CD8-positive, alpha-beta memory T cell (primary cell): ENCODE results near the gene BRAP. TPM values are rescaled to one million over a fixed set of nuclear protein-coding genes. Genes with fewer than 3 reads are reported as not detected.
"Not testable (repeated sequence)": the region's sequence is repeated elsewhere in the genome, so short reads cannot be mapped to it uniquely, and the experiment has no call there.

Source experiments
- CTCF ChIA-PET: fragments of 350-600 bp; sonication (Branson Sonifier 250); formaldehyde crosslinking; loops from one replicate; lab custom pipeline; 2021; ENCODE audit warnings: antibody characterized with exemption; lab: Charles Lee
- POLR2A ChIA-PET: fragments of 350-600 bp; sonication (Branson Sonifier 250); formaldehyde crosslinking; loops from one replicate; lab custom pipeline; 2021; ENCODE audit warnings: antibody characterized with exemption; lab: Charles Lee
- DNase-seq, 5 donors: peaks; one replicate each; pipeline versions ENCODE4 v3.0.0 to v3.0.0-alpha.2; 2020 to 2022; ENCODE audit warnings: mixed read lengths in 1 of 5
- H3K27ac ChIP-seq: one replicate; pipeline ENCODE4 v1.7.0; 2013; ENCODE audit warnings: low read depth, mild to moderate bottlenecking, low read length, moderate library complexity
- H3K27me3 ChIP-seq: 2 replicates; pipeline ENCODE4 v1.7.0; 2013; ENCODE audit warnings: low read length, mild to moderate bottlenecking; ENCODE audit not compliant: insufficient read depth, poor library complexity, severe bottlenecking
- H3K36me3 ChIP-seq: 2 replicates; pipeline ENCODE4 v1.7.0; 2013; ENCODE audit warnings: mild to moderate bottlenecking, low read length, moderate library complexity; ENCODE audit not compliant: insufficient read depth
- H3K4me1 ChIP-seq: 2 replicates; pipeline ENCODE4 v1.7.0; 2013; ENCODE audit warnings: mild to moderate bottlenecking, low read length, moderate library complexity; ENCODE audit not compliant: insufficient read depth
- H3K4me3 ChIP-seq: 2 replicates; pipeline ENCODE4 v1.7.0; 2013; ENCODE audit warnings: mild to moderate bottlenecking, low read length
- H3K9me3 ChIP-seq: 2 replicates; pipeline ENCODE4 v1.7.0; 2013; ENCODE audit warnings: mild to moderate bottlenecking, low read length
- H3K27ac Mint-ChIP-seq, 8 donors: one replicate each; pipeline ENCODE4 v1.8.0; 2020 to 2021; ENCODE audit warnings: mixed read lengths in 8 of 8, mild to moderate bottlenecking in 6 of 8, inconsistent platforms in 3 of 8, moderate library complexity in 3 of 8
- H3K27me3 Mint-ChIP-seq, 2 donors: one replicate each; pipeline ENCODE4 v1.8.0; 2020 to 2021; ENCODE audit warnings: mixed read lengths in 2 of 2, mild to moderate bottlenecking in 1 of 2, moderate library complexity in 1 of 2
- H3K36me3 Mint-ChIP-seq, 3 donors: one replicate each; pipeline ENCODE4 v1.8.0; 2020 to 2021; ENCODE audit warnings: mixed read lengths in 3 of 3, inconsistent platforms in 1 of 3, mild to moderate bottlenecking in 1 of 3
- H3K4me1 Mint-ChIP-seq, 3 donors: one replicate each; pipeline ENCODE4 v1.8.0; 2020 to 2021; ENCODE audit warnings: mixed read lengths in 3 of 3, inconsistent platforms in 1 of 3, mild to moderate bottlenecking in 1 of 3
- H3K4me3 Mint-ChIP-seq, 7 donors: one replicate each; pipeline ENCODE4 v1.8.0; 2020 to 2021; ENCODE audit warnings: mixed read lengths in 7 of 7, mild to moderate bottlenecking in 6 of 7, moderate library complexity in 4 of 7, inconsistent platforms in 2 of 7
- H3K9me3 Mint-ChIP-seq, 5 donors: one replicate each; pipeline ENCODE4 v1.8.0; 2020 to 2022; ENCODE audit warnings: mixed read lengths in 5 of 5, mild to moderate bottlenecking in 3 of 5, moderate library complexity in 2 of 5, inconsistent platforms in 1 of 5
- polyA plus RNA-seq: library from polyadenylated mRNA; unstranded; fragments of 300-500 nt; fragmentation: Illumina TruSeq; gene quantifications from one replicate; pipeline ENCODE4 v1.2.3, GENCODE V29; 2021
- total RNA-seq, 2 experiments: library from RNA; stranded (reverse); gene quantifications; one replicate each; pipeline ENCODE4 v1.2.3, GENCODE V29; 2021

The BRAP gene
- total and polyA plus RNA-seq, 3 experiments from 2014 or later = 23.2 to 27.5 (median 25.9) TPM

- Histone ChIP-seq H3K4me1 (no peaks in the 10 kb centered on the region), H3K9me3 (no peaks in the 10 kb centered on the region), H3K4me3 (no peak overlapping the region), H3K27ac (no peak overlapping the region), H3K36me3 (peaks cover 21% of the 10 kb centered on the region), H3K27me3 (no peaks in the 10 kb centered on the region)
- H3K27me3 Mint-ChIP-seq = no peaks in the 10 kb centered on the region
- no peak overlapping the region for H3K4me3 Mint-ChIP-seq
- ChIA-PET CTCF (interaction anchor here (1.0 to 1.7 kb wide), 3 partner anchors 13 to 276 kb away, joined by 3 to 5 read pairs (median 4); partner anchors contain the start of genes ACAD10 and BRAP), POLR2A (interaction anchor here (0.5 to 1.0 kb wide), 2 partner anchors 13 to 436 kb away, joined by 3 to 4 read pairs; partner anchors contain the start of genes ACAD10 and BRAP)
- H3K36me3 Mint-ChIP-seq = peaks cover 3 to 86% (median 11%) of the 10 kb centered on the region in 3 donors
- no peak overlapping the region for H3K27ac Mint-ChIP-seq
- peaks cover 0 to 6% (median 4%) of the 10 kb centered on the region in 3 donors for H3K4me1 Mint-ChIP-seq
- no peak for DNase-seq
- no peaks in the 10 kb centered on the region for H3K9me3 Mint-ChIP-seq
Measured at GRCh38 chr12:111672822-111673381, 12.9 kb downstream of the BRAP start.

GRCh38 chr12:111664961-111665865 lies 20.5 kb downstream of the BRAP start:
- ChIA-PET POLR2A (no interaction called here), CTCF (no interaction called here)
- H3K9me3 Mint-ChIP-seq = no peaks in the 10 kb centered on the region
- peaks cover 24% of the 10 kb centered on the region for H3K36me3 ChIP-seq
- no peak overlapping the region for H3K27ac ChIP-seq
- peaks cover 0 to 85% (median 18%) of the 10 kb centered on the region in 3 donors for H3K36me3 Mint-ChIP-seq
- H3K27me3 ChIP-seq = no peaks in the 10 kb centered on the region
- H3K27ac Mint-ChIP-seq = peak overlapping the region in 2 of 8 donors; percentile 24 to 66
- no peaks in the 10 kb centered on the region for H3K9me3 ChIP-seq
- peaks cover 0 to 6% (median 3%) of the 10 kb centered on the region in 3 donors for H3K4me1 Mint-ChIP-seq
- H3K4me3 Mint-ChIP-seq = no peak overlapping the region
- no peak overlapping the region for H3K4me3 ChIP-seq
- no peaks in the 10 kb centered on the region for H3K4me1 ChIP-seq
- H3K27me3 Mint-ChIP-seq = no peaks in the 10 kb centered on the region
- DNase-seq = no peak

GRCh38 chr12:111664499-111664898 lies 21.3 kb downstream of the BRAP start:
- Histone ChIP-seq H3K27ac (no peak overlapping the region), H3K27me3 (no peaks in the 10 kb centered on the region), H3K9me3 (no peaks in the 10 kb centered on the region), H3K4me3 (no peak overlapping the region), H3K36me3 (peaks cover 24% of the 10 kb centered on the region), H3K4me1 (no peaks in the 10 kb centered on the region)
- CTCF ChIA-PET = no interaction called here
- DNase-seq = no peak
- Mint-ChIP-seq H3K27ac (peak overlapping the region in 1 of 8 donors; percentile 66), H3K4me3 (no peak overlapping the region), H3K27me3 (no peaks in the 10 kb centered on the region), H3K4me1 (peaks cover 0 to 6% (median 3%) of the 10 kb centered on the region in 3 donors), H3K36me3 (peaks cover 0 to 85% (median 15%) of the 10 kb centered on the region in 3 donors), H3K9me3 (no peaks in the 10 kb centered on the region)
- POLR2A ChIA-PET = no interaction called here

- no peaks in the 10 kb centered on the region for H3K27me3 ChIP-seq
- no peak overlapping the region for H3K4me3 ChIP-seq
- H3K9me3 Mint-ChIP-seq = no peaks in the 10 kb centered on the region
- H3K36me3 Mint-ChIP-seq = peaks cover 11 to 72% (median 15%) of the 10 kb centered on the region in 3 donors
- H3K27me3 Mint-ChIP-seq = no peaks in the 10 kb centered on the region
- peaks cover 35% of the 10 kb centered on the region for H3K36me3 ChIP-seq
- H3K4me3 Mint-ChIP-seq = no peak overlapping the region
- ChIA-PET CTCF (no interaction called here), POLR2A (no interaction called here)
- H3K4me1 ChIP-seq = no peaks in the 10 kb centered on the region
- H3K27ac ChIP-seq = no peak overlapping the region
- H3K4me1 Mint-ChIP-seq = no peaks in the 10 kb centered on the region
- no peaks in the 10 kb centered on the region for H3K9me3 ChIP-seq
- no peak for DNase-seq
- peak overlapping the region in 3 of 8 donors; percentile 39 to 71 (median 39) for H3K27ac Mint-ChIP-seq
Measured at GRCh38 chr12:111656016-111656415, 29.7 kb downstream of the BRAP start.

GRCh38 chr12:111655356-111655755 lies 30.4 kb downstream of the BRAP start:
- Histone ChIP-seq H3K4me3 (no peak overlapping the region), H3K9me3 (no peaks in the 10 kb centered on the region), H3K36me3 (peaks cover 35% of the 10 kb centered on the region), H3K27ac (no peak overlapping the region), H3K4me1 (no peaks in the 10 kb centered on the region), H3K27me3 (no peaks in the 10 kb centered on the region)
- Mint-ChIP-seq H3K4me3 (no peak overlapping the region), H3K27me3 (no peaks in the 10 kb centered on the region), H3K9me3 (no peaks in the 10 kb centered on the region), H3K27ac (peak overlapping the region in 4 of 8 donors; percentile 24 to 56 (median 36)), H3K36me3 (peaks cover 11 to 75% (median 15%) of the 10 kb centered on the region in 3 donors), H3K4me1 (no peaks in the 10 kb centered on the region)
- ChIA-PET POLR2A (no interaction called here), CTCF (no interaction called here)
- DNase-seq = no peak

- H3K4me1 Mint-ChIP-seq = no peaks in the 10 kb centered on the region
- H3K4me3 Mint-ChIP-seq = no peak overlapping the region
- peak overlapping the region in 1 of 8 donors; percentile 6 for H3K27ac Mint-ChIP-seq
- CTCF ChIA-PET = no interaction called here
- no peaks in the 10 kb centered on the region for H3K9me3 Mint-ChIP-seq
- Histone ChIP-seq H3K27ac (no peak overlapping the region), H3K36me3 (peaks cover 38% of the 10 kb centered on the region), H3K9me3 (no peaks in the 10 kb centered on the region), H3K27me3 (no peaks in the 10 kb centered on the region), H3K4me3 (no peak overlapping the region), H3K4me1 (no peaks in the 10 kb centered on the region)
- POLR2A ChIA-PET = no interaction called here
- no peak for DNase-seq
- H3K27me3 Mint-ChIP-seq = no peaks in the 10 kb centered on the region
- peaks cover 13 to 72% (median 17%) of the 10 kb centered on the region in 3 donors for H3K36me3 Mint-ChIP-seq
Measured at GRCh38 chr12:111653596-111653995, 32.2 kb downstream of the BRAP start.

GRCh38 chr12:111652530-111652929 lies 33.2 kb downstream of the BRAP start:
- H3K9me3 Mint-ChIP-seq, H3K4me3 ChIP-seq, H3K4me1 Mint-ChIP-seq, H3K4me1 ChIP-seq, H3K27ac ChIP-seq, POLR2A ChIA-PET, H3K27ac Mint-ChIP-seq, CTCF ChIA-PET, H3K9me3 ChIP-seq, DNase-seq, H3K4me3 Mint-ChIP-seq, H3K27me3 Mint-ChIP-seq, H3K27me3 ChIP-seq: not testable (repeated sequence)
- peaks cover 36% of the 10 kb centered on the region for H3K36me3 ChIP-seq
- H3K36me3 Mint-ChIP-seq = peaks cover 12 to 74% (median 16%) of the 10 kb centered on the region in 3 donors

GRCh38 chr12:111650912-111651311 lies 34.8 kb downstream of the BRAP start:
- Histone ChIP-seq H3K36me3 (peaks cover 29% of the 10 kb centered on the region), H3K27me3 (no peaks in the 10 kb centered on the region), H3K4me3 (no peak overlapping the region), H3K27ac (no peak overlapping the region), H3K9me3 (no peaks in the 10 kb centered on the region), H3K4me1 (no peaks in the 10 kb centered on the region)
- H3K9me3 Mint-ChIP-seq = no peaks in the 10 kb centered on the region
- DNase-seq = no peak
- H3K4me3 Mint-ChIP-seq = no peak overlapping the region
- no peak overlapping the region for H3K27ac Mint-ChIP-seq
- H3K4me1 Mint-ChIP-seq = no peaks in the 10 kb centered on the region
- H3K36me3 Mint-ChIP-seq = peaks cover 11 to 82% (median 14%) of the 10 kb centered on the region in 3 donors
- POLR2A ChIA-PET = no interaction called here
- H3K27me3 Mint-ChIP-seq = no peaks in the 10 kb centered on the region
- CTCF ChIA-PET = no interaction called here
